C4-2B (cell line): ENCODE results near the gene CASZ1.

Experiments used
- H3K27ac ChIP-seq: fragments of 450-650 bp; 2 replicates; pipeline ENCODE4 v1.5.1; 2017
- ZFX ChIP-seq: fragments of 450-650 bp; IDR thresholded peaks from 2 replicates; pipeline ENCODE4 v1.6.1; 2017
- TF ChIP-seq, protein P1 (sequence below): fragments of 450-650 bp; conservative IDR thresholded peaks from 2 replicates; pipeline ENCODE4 v1.5.1; 2017; ENCODE audit warnings: mild to moderate bottlenecking

Gene CASZ1

DNA sequence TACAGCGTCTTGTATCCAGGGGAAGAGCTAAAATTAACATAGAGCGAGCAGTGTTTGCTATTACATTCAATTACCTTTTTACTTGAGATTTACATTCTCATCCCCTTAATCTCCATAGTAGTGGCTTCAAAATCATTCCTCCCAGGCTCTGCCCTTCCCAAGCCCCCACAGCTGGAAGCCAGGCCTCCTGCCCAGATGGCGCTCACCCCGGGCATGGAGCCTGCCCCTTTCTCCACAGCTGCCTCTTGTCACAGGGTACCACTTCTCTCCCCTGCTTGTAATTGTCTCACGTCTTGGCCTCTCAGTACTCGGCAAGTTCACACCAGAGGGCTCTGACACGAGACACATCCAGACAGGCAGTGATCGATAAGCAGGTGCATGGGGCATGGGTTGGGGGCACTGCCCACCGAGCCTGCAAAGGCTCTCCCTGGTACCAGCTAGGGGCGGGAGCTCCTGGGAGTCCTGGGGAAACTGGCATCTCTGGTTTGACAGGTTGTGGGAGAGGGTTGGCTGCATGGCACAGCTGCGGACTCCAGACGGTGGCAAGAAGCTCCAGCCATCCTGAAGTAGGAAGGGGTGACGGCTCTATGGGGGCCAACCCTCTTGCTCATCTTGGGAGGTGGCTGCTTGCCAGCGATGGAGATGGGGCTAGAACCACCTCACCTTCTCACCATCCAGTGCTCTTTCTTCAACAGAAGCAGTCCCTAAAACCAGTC lies 20.1 kb downstream of the CASZ1 start:
- H3K27ac ChIP-seq = peak overlapping the region; percentile 46
- TF ChIP-seq ZFX = no peak
- TF ChIP-seq, protein P1, sequence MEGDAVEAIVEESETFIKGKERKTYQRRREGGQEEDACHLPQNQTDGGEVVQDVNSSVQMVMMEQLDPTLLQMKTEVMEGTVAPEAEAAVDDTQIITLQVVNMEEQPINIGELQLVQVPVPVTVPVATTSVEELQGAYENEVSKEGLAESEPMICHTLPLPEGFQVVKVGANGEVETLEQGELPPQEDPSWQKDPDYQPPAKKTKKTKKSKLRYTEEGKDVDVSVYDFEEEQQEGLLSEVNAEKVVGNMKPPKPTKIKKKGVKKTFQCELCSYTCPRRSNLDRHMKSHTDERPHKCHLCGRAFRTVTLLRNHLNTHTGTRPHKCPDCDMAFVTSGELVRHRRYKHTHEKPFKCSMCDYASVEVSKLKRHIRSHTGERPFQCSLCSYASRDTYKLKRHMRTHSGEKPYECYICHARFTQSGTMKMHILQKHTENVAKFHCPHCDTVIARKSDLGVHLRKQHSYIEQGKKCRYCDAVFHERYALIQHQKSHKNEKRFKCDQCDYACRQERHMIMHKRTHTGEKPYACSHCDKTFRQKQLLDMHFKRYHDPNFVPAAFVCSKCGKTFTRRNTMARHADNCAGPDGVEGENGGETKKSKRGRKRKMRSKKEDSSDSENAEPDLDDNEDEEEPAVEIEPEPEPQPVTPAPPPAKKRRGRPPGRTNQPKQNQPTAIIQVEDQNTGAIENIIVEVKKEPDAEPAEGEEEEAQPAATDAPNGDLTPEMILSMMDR = no peak

- TF ChIP-seq, protein P1 = no peak
- TF ChIP-seq ZFX = no peak
- peak overlapping the region; percentile 46; the same call in 1 of the 2 replicates for H3K27ac ChIP-seq
Measured at GRCh38 chr1:10775763-10776162, 20.7 kb downstream of the CASZ1 start.

GRCh38 chr1:10774615-10775310 lies 21.7 kb downstream of the CASZ1 start:
- peak overlapping the region; percentile 46; the same call in 1 of the 2 replicates for H3K27ac ChIP-seq
- TF ChIP-seq, protein P1 = no peak
- no peak for TF ChIP-seq ZFX

DNA sequence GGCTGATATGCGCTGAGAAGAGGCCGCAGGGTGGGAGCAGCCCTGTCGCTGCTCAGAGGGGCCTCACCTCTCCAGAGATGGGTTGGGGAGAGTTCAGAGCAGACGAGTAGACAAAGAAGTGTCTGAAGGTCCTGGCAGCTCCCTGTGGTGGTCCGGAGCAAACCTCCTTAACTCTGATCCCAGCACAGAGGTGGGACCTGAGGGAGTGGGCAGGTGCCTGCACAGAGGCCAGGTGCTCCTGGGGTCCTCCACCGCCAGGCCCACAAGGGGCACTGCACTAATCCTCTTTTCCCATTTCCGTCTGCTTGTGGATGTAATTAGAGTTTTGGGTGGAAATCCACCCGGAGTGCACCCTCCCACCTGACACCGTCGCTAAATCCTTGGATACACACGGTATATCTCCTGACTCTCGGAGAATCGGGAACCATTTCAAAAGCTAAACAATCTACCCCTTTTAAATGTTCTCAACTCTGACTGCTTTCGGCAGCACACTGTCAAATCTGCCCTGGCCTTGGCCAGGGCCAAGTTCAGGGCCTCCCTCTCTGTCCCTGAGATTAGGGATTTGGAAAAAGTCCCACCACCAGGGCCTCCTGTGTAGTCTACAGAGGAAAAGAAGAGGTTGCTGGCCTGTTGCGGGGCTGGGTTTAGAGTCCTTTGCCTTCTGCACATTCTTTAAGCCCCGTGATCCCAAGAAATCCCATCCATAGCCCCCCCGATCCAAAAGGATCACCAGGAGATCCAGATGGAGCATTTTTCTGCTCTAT lies 22.4 kb downstream of the CASZ1 start:
- peak overlapping the region; percentile 46; the same call in 1 of the 2 replicates for H3K27ac ChIP-seq
- TF ChIP-seq, protein P1 = no peak
- TF ChIP-seq ZFX = no peak

DNA sequence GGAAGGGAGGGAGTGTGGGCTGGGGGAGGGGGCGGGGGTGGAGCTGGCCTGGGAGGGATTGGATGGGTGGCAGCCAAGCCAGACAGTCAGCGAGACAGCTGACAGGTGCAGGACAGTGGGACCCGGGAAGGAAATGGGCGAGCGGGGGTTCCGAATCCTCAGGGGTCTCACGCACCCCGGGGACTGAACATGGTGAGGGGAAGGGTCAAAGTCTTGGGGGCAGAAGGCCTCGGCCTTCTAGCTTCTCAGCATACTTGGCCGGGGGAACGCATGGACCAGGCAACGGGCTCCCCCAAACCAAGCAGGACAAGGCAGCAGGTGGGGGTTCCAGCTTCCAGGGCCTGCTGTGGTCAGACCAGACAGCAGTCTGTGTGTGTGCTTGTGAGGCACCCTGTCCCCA lies 23.1 kb downstream of the CASZ1 start:
- TF ChIP-seq ZFX = no peak
- TF ChIP-seq, protein P1 = no peak
- no peak overlapping the region for H3K27ac ChIP-seq

DNA sequence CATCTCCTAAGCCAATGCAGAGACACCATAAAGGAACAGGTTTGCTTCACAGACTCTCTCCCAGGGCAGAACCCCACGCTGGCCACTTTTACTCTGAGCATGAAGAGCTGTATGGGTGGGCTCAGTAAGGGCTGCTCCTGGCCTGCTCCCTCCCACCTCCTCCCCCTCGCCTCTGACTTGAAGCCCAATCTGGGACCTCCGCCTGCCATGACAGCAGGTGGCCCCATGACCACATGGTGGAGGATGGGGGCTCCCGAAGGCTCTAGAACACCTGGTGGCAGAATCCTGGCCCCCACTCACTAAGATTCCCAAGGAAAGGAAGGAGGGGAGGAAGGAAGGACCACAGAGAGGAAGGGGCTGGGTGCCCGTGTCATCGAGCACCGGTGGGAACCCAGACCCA lies 23.7 kb downstream of the CASZ1 start:
- TF ChIP-seq, protein P1 = no peak
- no peak for TF ChIP-seq ZFX
- no peak overlapping the region for H3K27ac ChIP-seq

DNA sequence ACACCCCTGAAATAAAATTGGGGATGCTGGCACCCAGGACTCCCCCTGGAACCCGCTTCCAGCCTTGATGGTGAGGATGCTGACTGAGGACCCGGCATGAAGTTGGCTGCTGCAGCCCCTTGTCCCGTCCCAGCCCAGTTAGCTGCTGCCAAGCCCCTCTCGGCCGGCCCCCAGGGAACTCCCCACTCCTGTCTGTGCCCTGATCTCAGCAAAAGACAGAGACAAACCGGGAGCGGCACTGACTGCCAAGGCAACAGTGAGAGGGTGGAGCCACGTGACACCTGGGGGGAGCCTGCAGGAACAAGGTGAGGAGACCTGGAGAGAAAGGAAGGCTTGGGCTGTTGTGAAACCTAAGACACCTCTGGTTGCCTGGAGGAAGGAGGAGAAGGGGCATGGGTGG lies 24.7 kb downstream of the CASZ1 start:
- TF ChIP-seq ZFX = no peak
- TF ChIP-seq, protein P1 = no peak
- no peak overlapping the region for H3K27ac ChIP-seq
